ENCODE results near the gene FAM193B. TPM values are rescaled to one million over a fixed set of nuclear protein-coding genes. Genes with fewer than 3 reads are reported as not detected.

The FAM193B gene
- polyA plus RNA-seq, 10 donors = 35.6 to 76.9 (median 45.2) TPM

DNA sequence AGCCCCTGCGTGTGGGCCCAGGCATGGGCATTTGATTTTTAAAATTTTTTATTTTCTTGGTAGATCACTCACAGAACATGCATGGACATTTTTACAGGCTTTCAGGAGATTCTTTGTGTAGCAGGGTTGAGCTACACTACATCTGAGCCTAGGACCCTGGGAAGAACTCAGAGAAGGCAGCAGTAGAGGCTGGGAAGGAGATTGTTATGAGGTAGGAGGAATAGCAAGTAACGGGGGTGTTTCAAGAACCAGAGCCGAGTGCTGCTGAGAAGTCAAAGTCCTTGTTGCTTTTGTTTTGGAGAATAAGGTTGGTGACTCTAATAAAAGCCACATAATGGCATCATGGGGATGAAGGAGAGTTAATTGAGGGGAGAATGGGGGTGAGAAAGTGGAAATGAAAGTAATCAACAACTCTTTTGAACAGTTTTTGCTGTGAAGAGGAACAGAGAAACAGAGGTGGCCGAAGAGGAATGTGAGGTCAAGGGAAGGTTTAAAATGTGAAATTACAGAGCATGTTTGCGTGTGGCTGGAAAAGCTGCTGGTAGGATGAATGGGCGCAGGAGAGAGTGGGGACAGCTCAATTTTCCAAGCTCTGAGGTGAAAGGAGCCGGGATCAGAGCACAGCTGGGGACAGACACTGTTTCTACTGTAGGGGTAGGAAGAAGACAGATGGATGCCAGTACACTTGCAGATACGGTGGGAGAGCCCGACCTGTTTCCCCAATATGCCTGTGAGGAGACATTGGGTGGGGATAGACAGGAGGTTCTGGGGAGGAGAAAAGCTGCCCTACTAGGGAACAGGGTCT is 52.3 kb downstream of the FAM193B start:
- no peak for DNase-seq

DNA sequence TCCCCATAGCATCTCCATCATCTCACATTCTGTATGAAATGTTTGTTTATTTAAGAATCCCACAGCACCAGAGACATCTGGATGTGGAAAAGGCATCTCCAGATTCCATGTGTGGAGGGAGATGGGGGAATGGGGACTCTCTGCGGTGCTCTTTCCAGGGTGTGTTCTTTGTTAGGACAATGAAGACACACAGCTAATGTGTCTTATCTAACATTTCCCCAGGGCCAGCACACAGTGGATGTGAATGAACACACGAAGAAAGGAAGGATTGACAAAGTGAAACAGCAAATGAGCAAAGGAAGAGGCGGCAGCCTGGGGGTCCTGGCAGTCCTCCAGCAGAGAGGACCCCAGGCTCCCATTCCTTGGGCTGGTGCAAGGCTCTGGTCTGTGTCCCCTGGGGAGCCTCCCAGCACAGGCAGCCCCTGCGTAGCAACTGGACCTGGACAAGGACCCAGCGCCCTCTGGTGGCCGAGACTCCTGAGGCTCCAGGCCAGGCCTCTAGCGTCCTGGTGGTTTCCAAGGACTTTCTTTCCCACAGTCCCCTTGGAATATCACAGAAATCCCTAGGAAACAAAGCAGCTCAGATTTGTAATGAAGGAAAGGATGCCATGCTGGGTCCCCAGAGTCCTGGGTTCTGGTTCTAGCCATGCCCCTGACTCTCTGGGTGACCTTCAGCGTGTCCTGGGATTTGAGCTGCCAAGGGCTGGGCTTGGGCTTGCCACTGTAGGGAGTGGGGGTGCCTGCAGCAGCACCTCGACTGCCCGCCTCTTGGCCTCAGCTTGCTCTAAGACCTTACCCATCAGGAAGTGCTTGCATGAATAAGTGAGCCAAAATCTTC is 53.5 kb downstream of the FAM193B start:
- peak; percentile 75 to 92 (median 88) for DNase-seq

DNA sequence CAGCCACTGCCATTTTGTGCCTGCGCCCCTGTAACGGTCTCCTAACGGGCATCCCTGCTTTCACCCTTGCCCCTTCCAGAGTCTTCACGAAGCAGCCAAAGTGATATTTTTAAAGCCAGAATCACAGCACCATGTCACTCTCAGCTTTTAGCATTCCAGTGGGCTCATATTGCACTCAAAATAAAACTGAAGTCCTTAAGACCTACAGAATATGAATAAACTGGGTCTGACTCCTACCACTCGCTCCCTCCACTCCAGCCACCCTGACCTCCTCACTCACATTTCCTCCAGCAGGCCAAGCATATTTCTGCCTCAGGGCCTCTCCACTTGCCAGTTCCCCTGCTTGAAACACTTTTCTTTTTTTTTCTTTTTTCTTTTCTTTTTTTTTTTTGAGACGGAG is 54.5 kb downstream of the FAM193B start:
- DNase-seq = no peak

DNA sequence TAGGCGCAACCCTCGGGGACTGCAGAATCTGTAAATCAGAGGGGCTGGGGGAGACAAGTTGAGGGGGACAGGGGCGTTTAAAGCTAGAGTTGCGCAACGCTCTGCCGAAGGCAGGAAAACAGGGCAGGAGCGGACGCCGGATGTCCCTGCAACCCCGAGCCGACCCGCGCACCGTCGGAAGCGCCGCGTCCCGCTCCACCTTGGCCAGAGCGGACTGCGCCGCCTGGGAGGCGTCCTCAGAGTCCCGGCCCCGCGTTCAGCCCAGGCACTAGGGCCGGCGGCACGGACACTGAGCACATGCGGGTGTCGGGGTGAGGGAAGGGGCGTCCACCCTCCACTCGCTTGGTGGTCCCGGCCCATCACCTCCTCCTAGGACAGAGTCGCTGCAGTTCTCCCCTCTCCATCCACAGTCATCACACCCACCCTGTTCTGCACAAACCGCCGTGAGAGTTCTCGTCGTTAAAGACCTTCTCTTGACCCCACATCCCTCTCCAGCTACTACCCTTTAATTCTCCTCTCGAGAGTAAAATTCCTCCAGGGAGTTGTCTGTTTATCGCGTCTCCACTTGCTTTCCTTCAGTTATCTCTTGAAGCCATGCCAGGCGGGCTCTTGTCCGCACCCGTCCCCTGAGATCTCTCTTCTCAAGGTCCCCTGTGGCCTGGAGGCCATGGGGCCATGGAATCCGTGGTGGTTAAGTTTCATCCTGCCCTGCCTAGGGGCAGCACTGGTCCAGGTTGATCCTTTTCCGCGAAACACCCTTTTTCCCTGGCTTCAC is 56.2 kb downstream of the FAM193B start:
- no peak for DNase-seq

DNA sequence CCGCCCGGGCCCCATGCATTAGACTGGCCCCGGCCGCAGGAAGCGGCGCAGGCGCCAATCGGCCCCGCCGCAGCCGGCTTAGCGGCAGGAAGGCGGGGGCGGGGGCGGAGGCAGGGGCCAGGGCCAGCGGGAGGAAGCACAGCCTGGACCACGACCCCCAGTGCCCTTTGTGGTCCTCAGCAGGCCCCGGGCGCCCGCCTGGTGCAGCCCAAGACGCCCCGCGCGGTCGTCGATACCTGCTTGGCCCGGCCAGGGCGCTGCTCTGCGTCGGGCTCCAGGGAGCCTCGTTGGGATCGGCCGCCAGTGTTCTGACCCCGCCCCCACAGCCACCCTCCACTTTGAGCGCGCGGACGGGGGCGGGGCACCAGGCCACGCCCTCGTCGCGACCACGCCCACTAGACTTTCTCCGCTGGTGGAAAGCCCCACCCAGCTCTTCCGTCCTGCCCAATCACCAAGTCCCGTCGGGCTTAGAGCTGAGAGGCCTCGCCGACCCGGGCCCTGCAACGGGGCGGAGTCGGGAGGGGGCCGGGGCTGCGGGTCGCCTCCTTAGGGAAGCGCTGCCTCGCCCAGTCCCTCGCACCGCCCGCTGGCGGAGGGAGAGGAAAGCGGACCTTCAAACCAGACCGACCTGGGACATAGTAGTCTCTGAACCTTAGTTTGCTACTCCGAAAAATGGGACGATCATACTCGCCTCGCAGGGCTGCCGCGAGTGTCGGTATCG is 56.9 kb downstream of the FAM193B start, which contains the start of gene PDLIM7:
Gene PDLIM7 (minus strand): TSS at position 313 of the 721 bp plus-strand sequence. CDS start 1,092 bp downstream, outside the sequence.
- peak; percentile 97 to 99 (median 99) for DNase-seq

DNA sequence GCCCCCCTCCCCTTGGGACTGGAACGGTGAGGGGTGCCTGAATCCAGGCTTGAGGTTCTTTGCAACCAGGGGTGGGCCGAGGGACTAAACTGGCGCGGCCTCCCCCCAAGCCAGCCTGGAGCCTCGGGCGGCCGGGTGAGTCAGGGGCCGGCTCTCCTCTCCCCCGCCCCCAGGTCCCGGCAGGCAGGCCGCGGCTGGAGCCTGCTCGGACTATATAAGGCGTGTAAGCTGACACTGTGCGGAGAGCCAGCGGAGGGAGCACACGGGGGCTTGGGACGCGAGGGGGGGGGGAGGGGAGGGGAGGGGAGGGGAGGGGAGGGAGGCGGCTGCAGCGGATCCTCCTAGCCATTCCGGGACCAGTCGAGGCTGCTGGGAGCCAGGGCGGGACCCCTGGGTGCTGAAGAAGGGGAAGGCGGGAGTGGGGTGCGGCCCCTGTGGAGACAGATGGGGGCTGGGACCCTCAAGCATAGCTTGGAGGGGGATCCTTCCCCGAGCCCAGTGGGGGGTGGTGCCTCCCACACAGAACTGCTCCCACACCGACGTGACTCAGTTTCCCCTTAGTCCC is 57.6 kb downstream of the FAM193B start:
- peak; percentile 89 to 97 (median 95) for DNase-seq

DNA sequence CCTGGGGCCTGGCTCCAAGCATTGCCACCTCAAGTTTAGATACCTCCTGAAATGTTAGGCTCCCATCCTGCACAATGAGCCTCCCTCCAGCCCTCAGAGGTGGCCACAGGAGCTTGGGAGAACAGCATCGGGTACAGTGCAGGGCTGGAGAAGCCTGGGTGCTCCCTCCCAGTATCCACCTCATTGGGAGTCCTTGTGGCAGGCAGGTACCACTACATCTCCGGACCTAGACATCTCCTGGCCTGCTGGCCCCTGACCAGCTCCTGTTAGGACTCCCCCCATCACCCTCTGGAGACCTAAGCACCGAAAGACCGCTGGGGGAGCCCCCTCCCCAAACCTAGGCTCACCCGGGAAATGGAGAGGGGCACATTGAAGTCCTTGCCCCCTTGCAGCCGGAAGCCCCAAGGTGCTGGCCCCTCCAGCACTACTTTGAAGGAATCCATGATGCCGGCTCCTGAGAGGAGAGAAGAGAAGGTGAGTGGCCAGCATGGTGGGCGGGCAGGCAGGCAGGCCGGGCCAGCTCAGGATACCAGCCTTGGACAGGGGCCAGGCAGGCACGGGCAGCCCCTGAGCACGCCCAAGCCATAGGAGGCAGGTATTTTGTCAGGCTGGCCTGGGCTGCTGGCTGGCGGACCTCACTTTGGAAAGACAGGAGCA is 58.2 kb downstream of the FAM193B start:
- DNase-seq = peak in 1 of 3 donors; percentile 59

DNA sequence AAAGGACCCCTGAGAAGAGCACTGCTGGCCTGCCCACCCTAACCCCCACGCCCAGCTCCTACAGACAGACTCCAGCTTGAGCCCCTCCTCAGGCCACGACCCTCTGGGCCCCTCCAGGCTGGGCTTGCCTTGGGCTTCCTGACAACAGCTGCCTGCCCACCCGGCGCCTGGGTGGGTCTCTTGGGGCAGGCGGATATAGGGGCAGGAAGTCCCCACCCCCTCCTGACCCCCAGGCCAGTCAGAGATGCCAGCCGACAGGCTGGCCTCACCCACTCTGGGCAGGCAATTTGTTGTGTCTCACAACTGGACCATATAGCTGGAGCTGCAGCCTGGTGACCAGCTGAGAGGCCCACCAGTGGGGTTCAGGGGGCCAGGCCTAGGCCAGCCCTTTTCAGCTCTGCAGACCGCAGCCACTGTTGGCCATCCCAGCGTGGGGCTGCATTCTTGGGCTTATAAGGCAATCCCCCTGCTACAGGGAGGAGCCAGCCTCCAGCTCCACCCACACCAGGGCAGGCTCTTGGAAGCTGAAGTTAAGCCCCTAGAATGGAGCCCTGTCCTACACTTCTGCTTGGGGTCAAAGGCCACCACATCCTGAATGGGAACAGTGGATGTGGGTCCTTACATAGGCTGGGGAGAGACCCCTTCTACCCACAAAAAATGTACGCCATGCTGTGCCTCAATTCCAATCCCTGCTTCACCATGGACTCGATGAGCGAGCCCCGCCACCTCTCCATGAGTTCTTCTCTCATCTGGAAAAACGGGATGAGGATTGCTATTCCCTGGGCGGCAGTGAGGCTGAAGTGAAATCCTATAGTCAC is 58.9 kb downstream of the FAM193B start:
- DNase-seq = peak; percentile 82 to 92 (median 90)

DNA sequence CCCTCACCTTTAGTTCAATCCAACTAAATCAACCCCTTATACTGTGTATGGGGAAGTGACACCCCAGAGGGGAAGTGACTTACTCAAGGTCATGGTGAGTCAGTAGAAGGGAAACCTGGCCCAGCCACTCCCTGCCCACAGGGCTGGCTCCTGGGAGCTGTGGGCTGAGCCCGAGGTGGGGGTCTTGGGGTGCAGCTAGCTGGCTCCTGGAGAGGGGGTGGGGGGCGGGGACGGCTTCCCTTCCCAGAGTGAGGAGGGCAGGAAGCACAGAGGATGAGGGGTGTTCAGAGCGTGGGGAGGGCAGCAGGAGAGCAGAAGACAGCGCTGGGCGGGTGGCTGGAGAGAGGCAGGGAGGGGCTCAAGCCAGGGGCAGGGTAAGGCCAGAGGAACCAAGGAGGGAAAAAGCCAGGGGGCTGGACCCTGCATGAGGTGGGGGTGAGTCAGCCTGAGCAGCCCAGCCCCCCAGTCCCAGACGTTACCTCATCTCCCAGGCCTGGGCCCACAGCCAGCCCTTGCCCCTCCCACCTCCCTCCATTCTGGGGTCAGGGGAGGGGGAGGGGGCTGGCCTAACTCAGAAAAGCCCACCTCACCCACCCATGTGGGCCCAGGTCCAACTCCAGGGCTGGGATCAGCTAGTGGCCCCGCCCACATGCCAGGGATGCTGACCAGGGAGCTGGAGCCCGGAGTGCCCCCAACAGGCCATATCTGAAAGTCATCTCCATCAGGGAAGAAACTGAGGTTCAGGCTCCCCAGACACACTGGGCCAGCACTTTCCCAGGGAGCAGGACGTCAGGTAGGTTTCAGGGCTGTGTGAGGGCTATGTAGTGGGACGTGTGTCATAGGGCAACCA is 59.8 kb downstream of the FAM193B start:
- peak; percentile 86 to 90 (median 89) for DNase-seq

DNA sequence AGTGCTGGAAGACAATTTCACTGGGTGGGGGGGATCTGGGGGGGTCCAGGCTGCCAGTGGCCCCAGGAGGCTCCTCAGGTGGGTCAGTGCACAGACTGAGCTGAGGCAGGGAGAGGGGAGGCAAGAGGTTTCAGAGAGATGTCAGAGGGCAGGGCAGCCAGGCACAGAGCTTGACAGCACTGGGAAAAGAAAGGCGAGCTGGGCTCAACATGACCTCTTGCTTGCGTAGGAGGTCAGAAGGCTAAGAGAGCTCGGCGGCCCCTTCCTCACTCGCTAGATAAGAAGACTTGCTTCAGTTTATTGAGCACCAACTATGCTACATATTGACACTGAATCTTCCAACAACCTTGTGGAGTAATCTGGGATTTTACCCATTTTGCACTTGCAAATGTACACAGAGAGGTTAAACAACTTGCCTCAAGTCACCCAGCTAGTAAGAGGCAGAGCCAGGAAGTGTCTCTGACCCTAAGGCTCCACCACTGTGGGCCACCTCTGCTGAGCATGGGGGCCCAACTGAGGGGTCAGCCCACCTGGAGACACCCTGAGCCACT is 60.5 kb downstream of the FAM193B start:
- DNase-seq = no peak

DNA sequence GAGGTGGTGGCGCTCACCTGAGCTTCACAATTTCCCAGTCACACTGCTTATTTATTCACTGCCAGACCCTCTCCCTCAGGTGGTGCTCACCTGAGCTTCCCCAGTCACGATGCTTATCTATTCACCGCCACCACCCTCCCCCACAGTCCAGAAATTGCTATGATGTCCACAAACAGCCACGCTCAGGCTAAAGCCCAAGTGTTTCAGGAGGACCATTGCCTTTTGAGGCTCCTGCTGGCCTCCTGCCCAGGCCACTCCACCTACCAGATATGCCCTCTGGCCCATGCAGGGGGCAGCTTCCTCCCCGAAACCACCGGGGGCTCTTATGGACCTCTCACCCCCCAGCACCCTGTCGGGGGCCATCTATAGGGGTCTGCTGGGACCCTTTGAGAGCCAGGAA is 61.5 kb downstream of the FAM193B start:
- DNase-seq = no peak

DNA sequence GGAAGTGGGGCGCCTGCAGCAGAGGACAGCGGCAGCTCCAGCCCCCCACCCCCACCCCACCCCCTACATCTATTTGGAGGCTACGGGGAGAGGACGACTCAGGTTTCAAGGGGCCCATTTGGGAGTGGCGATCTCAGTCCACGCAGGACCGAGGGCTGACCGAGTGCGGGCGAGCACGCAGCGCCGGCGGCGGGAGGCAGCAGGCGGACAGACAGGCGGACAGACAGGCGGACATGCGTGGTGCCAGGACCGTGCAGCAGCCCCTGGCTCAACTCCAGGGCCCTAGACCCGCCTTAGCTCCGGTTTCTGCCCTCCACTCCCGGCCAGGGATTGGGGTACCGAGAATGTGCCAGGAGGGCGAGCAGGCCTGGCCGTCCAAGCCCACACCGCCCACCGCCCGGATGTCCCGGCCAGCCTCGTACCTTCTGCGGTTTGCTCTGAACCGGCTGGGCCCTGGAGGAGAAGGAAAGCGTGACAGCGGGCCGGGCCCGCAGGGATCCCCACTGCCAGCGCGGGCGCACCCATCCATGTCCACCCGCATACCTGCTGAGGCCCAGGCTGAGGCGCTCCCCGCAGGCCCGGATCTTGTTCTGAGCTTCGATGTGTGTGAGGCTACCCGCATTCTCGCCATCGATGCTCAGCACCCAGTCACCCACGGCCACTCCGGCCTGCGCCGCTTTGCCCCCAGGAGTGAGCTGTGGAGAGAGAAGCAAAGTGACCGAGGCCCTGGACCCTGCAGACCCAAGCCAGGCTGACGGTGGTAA is 62.2 kb downstream of the FAM193B start:
- DNase-seq = no peak

DNA sequence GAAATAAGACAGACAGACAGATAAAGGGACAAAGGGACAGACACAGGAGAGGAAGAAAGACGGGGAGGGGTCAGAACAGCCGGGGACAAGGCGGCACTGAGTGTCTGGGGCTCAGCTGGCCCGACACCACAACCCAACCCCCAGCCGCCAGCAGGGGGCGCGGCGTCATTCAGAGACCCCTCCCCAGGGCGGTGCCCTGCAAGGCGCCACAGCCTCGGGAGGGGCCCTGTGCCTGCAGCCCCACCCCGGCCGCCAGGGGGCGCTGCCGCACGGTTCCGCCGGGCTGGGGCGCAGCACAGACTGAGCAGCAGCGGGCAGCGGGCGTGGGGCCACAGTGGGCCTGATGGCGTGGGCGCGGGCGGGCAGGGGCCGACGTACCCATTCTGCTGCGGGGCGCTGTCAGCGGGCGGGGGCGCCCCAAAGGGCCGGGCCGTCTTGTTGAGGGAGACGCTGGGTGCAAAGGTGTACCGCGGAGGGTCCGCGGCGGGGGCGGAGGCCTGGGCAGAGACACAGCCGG is 62.9 kb downstream of the FAM193B start:
- DNase-seq = peak in 2 of 3 donors; percentile 65 to 75

DNA sequence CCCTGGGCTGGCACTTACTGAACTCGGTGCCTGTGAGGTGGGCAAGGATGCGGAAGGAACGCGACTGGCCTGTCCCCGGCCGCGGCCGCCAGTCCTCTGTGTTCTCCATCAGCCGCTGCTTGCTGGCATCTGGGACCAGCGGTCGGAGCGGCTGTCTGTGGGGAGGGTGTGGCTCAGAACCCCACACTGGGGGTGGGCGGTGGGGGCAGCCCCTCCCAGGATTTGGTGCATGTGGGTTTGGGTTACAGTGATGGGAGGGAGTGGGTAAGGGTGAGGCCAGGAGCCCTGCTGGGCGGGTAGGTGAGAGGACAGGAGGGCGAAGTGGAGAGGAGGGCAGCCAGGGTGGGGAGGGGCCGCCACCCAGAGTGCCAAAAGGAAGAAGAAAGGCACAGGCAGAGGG is 63.4 kb downstream of the FAM193B start:
- DNase-seq = no peak

DNA sequence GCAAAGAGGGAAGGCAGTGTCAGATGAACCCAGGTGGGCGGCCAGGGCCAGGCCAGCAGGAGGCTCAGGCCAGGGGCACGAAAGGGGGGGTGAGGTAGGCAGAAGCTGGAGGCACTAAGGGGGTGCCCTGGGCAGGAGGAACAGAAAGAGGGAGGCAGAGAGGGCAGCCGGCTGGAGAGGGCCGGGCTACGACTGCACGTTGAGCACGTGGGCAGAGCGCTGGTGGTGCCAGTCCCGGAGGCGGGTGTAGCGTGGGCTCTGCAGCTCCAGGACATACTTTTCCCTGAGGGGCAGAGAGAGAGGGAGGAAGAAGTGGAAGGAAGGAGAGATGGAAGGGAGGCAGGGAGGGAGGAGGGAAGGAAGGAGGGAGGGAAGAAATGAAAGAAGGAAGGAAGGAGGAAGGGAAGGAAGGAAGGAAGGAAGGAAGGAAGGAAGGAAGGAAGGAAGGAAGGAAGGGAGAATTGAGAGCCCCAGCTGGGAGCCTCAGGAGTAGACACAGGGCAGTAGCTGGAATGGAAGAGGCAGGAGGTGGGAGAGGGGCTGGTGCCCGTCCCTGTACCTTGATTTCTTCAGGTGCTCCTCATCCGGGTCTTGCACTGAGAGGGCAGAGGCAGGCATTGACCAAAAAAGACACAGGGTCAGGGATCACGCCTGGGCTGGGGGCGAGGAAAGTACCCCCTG is 63.9 kb downstream of the FAM193B start:
- no peak for DNase-seq

DNA sequence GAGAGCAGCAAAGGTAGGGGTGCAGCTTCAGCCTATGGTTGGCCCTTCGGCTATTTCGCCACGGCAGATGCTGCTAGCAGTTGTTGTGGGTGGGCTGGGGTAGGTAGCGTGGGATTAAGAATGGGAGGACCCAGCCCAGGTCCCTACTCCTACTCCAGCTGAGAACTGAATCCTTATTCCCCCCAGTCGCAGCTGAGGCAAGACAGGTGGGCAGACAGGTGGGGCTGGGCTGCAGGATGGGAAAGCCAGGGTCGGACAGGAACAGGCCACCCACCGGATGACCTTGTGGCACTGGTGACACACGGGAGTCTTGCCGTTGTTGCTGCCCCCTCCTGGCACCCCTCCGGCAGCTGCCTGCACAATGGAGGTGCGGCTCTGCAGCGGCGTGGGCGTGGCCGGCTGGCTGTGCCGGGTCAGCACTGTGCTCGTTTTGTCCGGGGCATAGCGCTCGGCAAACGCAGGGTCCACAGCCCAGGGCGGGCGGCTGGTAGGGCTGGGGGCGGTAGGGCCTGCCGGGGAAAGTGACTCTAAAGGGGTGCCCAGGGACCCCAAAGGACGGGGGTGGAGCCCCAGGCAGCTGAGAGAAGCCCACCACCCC is 65.1 kb downstream of the FAM193B start:
- DNase-seq = no peak
